HEK293 (cell line): ENCODE data around the gene MICAL3.

ENCODE experiments used
- CTCF ChIA-PET: fragments of 350-600 bp; formaldehyde crosslinking; extraction: SDS; loops from one replicate; lab custom pipeline; 2021; ENCODE audit warnings: antibody characterized with exemption; lab: Yijun Ruan, JAX
- POLR2A ChIA-PET: fragments of 300-600 bp; formaldehyde crosslinking; extraction: SDS; loops from one replicate; lab custom pipeline; 2020; ENCODE audit warnings: antibody characterized with exemption, inconsistent platforms; lab: Yijun Ruan, JAX
- H3K27ac ChIP-seq: fragments of 200-500 bp; sonication (Bioruptor generic); 2 replicates; pipeline ENCODE4 v1.5.1; 2014; ENCODE audit warnings: low read depth, low read length, control low read depth, inconsistent platforms; ENCODE audit errors: extremely low read depth
- H3K36me3 ChIP-seq, 2 experiments: fragments of 200-500 bp in 1 of 2; sonication (Bioruptor generic) in 1 of 2; 1 replicate in 1 of 2; 2 replicates in 1 of 2; pipeline ENCODE4 v1.5.1; 2014 to 2017; ENCODE audit warnings: inconsistent platforms in 2 of 2, low read length in 2 of 2; ENCODE audit not compliant: control insufficient read depth in 2 of 2, insufficient read depth in 1 of 2
- H3K4me1 ChIP-seq: fragments of 200-500 bp; sonication (Bioruptor generic); 2 replicates; pipeline ENCODE4 v1.5.1; 2014; ENCODE audit warnings: mild to moderate bottlenecking, low read length, inconsistent platforms; ENCODE audit not compliant: control insufficient read depth, insufficient read depth
- H3K4me3 ChIP-seq: 2 replicates; pipeline ENCODE4 v1.5.1; 2011; ENCODE audit warnings: low read depth, mild to moderate bottlenecking, control low read depth, low read length, moderate library complexity
- H3K9me3 ChIP-seq: fragments of 200-500 bp; sonication (Bioruptor generic); 2 replicates; pipeline ENCODE4 v1.5.1; 2014; ENCODE audit warnings: low read depth, low read length, inconsistent platforms; ENCODE audit not compliant: control insufficient read depth, insufficient read depth
- AEBP2 ChIP-seq: fragments of 450-650 bp; formaldehyde crosslinking; IDR thresholded peaks from 2 replicates; pipeline ENCODE4 v1.5.1; 2016; ENCODE audit warnings: missing biosample characterization, missing genetic modification characterization, borderline replicate concordance
- ATF2 ChIP-seq: fragments of 450-650 bp; formaldehyde crosslinking; IDR thresholded peaks from 2 replicates; pipeline ENCODE4 v1.5.1; 2016; ENCODE audit warnings: missing biosample characterization, missing genetic modification characterization, low read depth
- BCL11A ChIP-seq: fragments of 450-650 bp; formaldehyde crosslinking; IDR thresholded peaks from 2 replicates; pipeline ENCODE4 v1.5.1; 2016; ENCODE audit warnings: low read depth, missing biosample characterization, missing genetic modification characterization
- GLI4 ChIP-seq: fragments of 450-650 bp; formaldehyde crosslinking; IDR thresholded peaks from 2 replicates; pipeline ENCODE4 v1.5.1; 2016; ENCODE audit warnings: missing biosample characterization, missing genetic modification characterization
- HIC1 ChIP-seq: fragments of 450-650 bp; formaldehyde crosslinking; IDR thresholded peaks from 2 replicates; pipeline ENCODE4 v1.5.1; 2016; ENCODE audit warnings: missing biosample characterization, missing genetic modification characterization
- MEIS1 ChIP-seq: sonication (generic); formaldehyde crosslinking; IDR thresholded peaks from 2 replicates; pipeline ENCODE4 v1.8.1; 2022; ENCODE audit warnings: missing genetic modification reagents, mild to moderate bottlenecking, borderline replicate concordance
- YY1 ChIP-seq: fragments of 450-650 bp; formaldehyde crosslinking; IDR thresholded peaks from 2 replicates; pipeline ENCODE4 v1.5.1; 2018; ENCODE audit warnings: missing biosample characterization, missing genetic modification characterization
- ZBTB44 ChIP-seq: fragments of 450-650 bp; IDR thresholded peaks from 2 replicates; pipeline ENCODE4 v1.5.1; 2018; ENCODE audit warnings: missing biosample characterization, mild to moderate bottlenecking, missing genetic modification characterization
- ZNF10 ChIP-seq: fragments of 450-650 bp; formaldehyde crosslinking; IDR thresholded peaks from 2 replicates; pipeline ENCODE4 v1.5.1; 2017; ENCODE audit warnings: missing biosample characterization, missing genetic modification characterization
- ZNF114 ChIP-seq: fragments of 450-650 bp; formaldehyde crosslinking; IDR thresholded peaks from 2 replicates; pipeline ENCODE4 v1.5.0; 2017; ENCODE audit warnings: missing biosample characterization, missing genetic modification characterization
- ZNF214 ChIP-seq: fragments of 450-650 bp; formaldehyde crosslinking; IDR thresholded peaks from 2 replicates; pipeline ENCODE4 v1.5.1; 2017; ENCODE audit warnings: missing biosample characterization, mild to moderate bottlenecking, missing genetic modification characterization, borderline replicate concordance
- ZNF248 ChIP-seq: fragments of 450-650 bp; formaldehyde crosslinking; IDR thresholded peaks from 2 replicates; pipeline ENCODE4 v1.5.1; 2017; ENCODE audit warnings: missing biosample characterization, missing genetic modification characterization
- ZNF423 ChIP-seq: fragments of 450-650 bp; formaldehyde crosslinking; IDR thresholded peaks from 2 replicates; pipeline ENCODE4 v1.5.1; 2016; ENCODE audit warnings: missing biosample characterization, missing genetic modification characterization
- ZNF510 ChIP-seq: fragments of 450-650 bp; formaldehyde crosslinking; IDR thresholded peaks from 2 replicates; pipeline ENCODE4 v1.5.1; 2018; ENCODE audit warnings: mild to moderate bottlenecking, missing genetic modification characterization, missing biosample characterization; ENCODE audit not compliant: insufficient replicate concordance
- ZNF529 ChIP-seq: fragments of 450-650 bp; formaldehyde crosslinking; IDR thresholded peaks from 2 replicates; pipeline ENCODE4 v1.5.1; 2017; ENCODE audit warnings: missing genetic modification characterization, missing biosample characterization; ENCODE audit not compliant: insufficient replicate concordance
- ZNF707 ChIP-seq: fragments of 450-650 bp; formaldehyde crosslinking; IDR thresholded peaks from 2 replicates; pipeline ENCODE4 v1.5.1; 2016; ENCODE audit warnings: missing biosample characterization, missing genetic modification characterization
- ZNF843 ChIP-seq: fragments of 450-650 bp; formaldehyde crosslinking; IDR thresholded peaks from 2 replicates; pipeline ENCODE4 v1.5.1; 2016; ENCODE audit warnings: missing biosample characterization, missing genetic modification characterization
- ZSCAN30 ChIP-seq: fragments of 450-650 bp; IDR thresholded peaks from 2 replicates; pipeline ENCODE4 v1.5.1; 2018; ENCODE audit warnings: missing biosample characterization, mild to moderate bottlenecking, missing genetic modification characterization, moderate library complexity

The MICAL3 gene

GRCh38 chr22:17808693-17809403, 215.5 kb downstream of the MICAL3 start:
- no peaks in the 10 kb centered on the region for H3K4me1 ChIP-seq
- no peak for TF ChIP-seq ATF2 (tag by site-specific recombination)
- no peak for TF ChIP-seq YY1
- no peak for TF ChIP-seq ZNF114 (tag by site-specific recombination)
- TF ChIP-seq ZNF248 (tag by site-specific recombination) = no peak
- no peak for TF ChIP-seq ZNF843
- no peak for TF ChIP-seq ZBTB44 (tag by site-specific recombination)
- TF ChIP-seq ZNF10 (tag by site-specific recombination) = no peak
- no peak for TF ChIP-seq MEIS1 (CRISPR knock-in tag)
- TF ChIP-seq ZNF423 (tag by site-specific recombination) = no peak
- no peak for TF ChIP-seq ZNF214 (tag by site-specific recombination)
- no peak for TF ChIP-seq ZSCAN30 (tag by site-specific recombination)
- no peak for TF ChIP-seq HIC1 (tag by site-specific recombination)
- no peak for TF ChIP-seq GLI4 (tag by site-specific recombination)
- no peak for TF ChIP-seq ZNF529 (tag by site-specific recombination)
- no peak for TF ChIP-seq AEBP2 (tag by site-specific recombination)
- TF ChIP-seq ZNF510 (tag by site-specific recombination) = no peak
- no peak for TF ChIP-seq BCL11A (tag by site-specific recombination)
- no peak for TF ChIP-seq ZNF707 (tag by site-specific recombination)
- POLR2A ChIA-PET = no interaction called here
- H3K36me3 ChIP-seq = peaks cover 7 to 75% of the 10 kb centered on the region in 2 experiments
- H3K9me3 ChIP-seq = no peaks in the 10 kb centered on the region
- H3K4me3 ChIP-seq = no peak overlapping the region
- H3K27ac ChIP-seq = no peak overlapping the region
- CTCF ChIA-PET = interaction anchor here (0.6 to 1.3 kb wide), 3 partner anchors 14 to 63 kb away, joined by 3 to 6 read pairs (median 3); no protein-coding TSS in a partner anchor
